T-helper 2 cell (primary cell): Measurements from ENCODE around the gene ACSL6.

Experiments used
- DNase-seq, 5 experiments: peaks; one replicate each; pipeline versions ENCODE4 v3.0.0 to v3.0.0-alpha.2; 2012 to 2022

The ACSL6 gene

GRCh38 chr5:131939690-131940345 lies 71.6 kb downstream of the ACSL6 start:
- DNase-seq, result no peak

- no peak for DNase-seq
Observed at GRCh38 chr5:131932235-131932634, 79.2 kb downstream of the ACSL6 start.

GRCh38 chr5:131928957-131929356 lies 82.5 kb downstream of the ACSL6 start:
- DNase-seq, result no peak

DNA sequence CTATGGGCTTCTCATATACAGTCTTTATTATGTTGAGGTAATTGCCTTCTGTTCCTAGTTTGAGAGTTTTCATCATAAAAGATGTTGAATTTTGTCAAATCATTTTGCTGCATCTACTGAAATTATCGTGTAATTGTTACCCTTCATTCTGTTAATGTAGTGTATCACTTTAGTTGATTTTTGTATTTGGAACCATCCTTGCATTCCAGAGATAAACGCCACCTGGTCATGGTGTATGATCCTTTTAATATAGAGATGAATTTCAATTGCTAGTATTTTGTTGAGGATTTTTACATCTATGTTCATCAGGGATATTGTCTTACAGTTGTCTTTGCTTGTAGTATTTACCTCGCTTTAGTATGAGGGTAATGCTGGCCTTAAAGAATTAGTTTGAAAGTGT lies 85.3 kb downstream of the ACSL6 start:
- DNase-seq, result no peak

DNA sequence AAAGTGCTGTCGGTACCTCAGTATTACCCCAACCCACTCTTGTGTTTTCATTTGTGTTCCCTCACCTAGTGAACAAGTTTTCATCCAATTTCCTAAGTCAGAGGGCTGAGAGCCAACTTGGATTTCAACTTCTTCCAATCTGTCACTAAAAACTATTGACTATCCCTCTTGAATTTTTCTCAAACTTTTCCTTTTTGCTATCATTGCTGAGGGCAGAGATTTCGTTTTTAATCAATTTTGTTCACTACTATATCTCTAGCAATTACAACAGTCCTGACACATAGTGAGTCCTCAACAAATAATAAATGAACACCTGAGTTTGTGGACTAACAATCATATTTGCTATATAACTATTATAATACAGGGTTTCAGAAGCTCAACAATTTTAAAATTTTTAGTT lies 95.0 kb downstream of the ACSL6 start:
- DNase-seq, result no peak

DNA sequence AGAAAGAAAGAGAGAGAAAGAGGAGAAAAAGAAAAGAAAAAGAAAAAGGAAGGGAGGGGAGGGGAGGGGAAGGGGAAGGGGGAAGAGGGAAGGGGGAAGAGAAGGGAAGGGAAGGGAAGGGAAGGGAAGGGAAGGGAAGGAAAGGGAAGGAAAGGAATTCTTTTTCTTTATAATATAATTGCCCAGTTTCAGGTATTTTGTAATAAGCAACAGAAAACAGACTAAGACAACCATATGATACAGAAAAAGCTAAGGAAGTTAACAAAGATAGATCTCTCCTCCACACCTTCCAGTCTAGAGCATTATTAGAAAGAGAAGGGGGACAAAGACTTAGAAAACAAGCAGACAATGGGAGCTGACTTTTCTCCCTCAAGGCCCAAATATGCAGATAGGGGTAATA lies 97.0 kb downstream of the ACSL6 start:
- no peak for DNase-seq

- no peak for DNase-seq
Observed at GRCh38 chr5:131913603-131914002, 97.9 kb downstream of the ACSL6 start.

GRCh38 chr5:131906668-131907067 lies 104.8 kb downstream of the ACSL6 start:
- no peak for DNase-seq

DNA sequence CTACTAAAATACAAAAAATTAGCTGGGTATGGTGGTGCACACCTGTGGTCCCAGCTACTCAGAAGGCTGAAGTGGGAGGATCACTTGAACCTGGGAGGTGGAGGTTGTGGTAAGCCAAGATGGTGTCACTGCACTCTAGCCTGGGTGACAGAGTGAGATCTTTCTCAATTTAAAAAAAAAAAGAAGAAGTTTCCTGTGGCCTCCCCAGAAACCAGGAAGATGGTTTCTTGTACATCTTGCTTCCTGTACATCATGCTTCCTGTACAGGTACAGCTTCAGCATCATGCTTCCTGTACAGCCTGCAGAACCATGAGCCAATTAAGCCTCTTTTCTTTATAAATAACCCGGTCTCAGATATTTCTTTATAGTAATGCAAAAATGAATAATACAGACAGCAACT lies 109.2 kb downstream of the ACSL6 start:
- DNase-seq, result peak in 2 of 5 experiments; percentile 16 to 81
